Lower lobe of right lung (tissue), 2 donors: ENCODE measurements around the gene CLIP1. TPM values are rescaled to one million over a fixed set of nuclear protein-coding genes. Genes with fewer than 3 reads are reported as not detected.

ENCODE experiments used
- ATAC-seq, 2 donors: fragments of 200-7000 bp; cut with Tn5 transposase; one replicate each; pipeline ENCODE4 v1.9.1; 2020 to 2022; ENCODE audit warnings: mild to moderate bottlenecking in 2 of 2, moderate library complexity in 2 of 2
- DNase-seq: peaks from one replicate; pipeline ENCODE4 v3.0.0-alpha.2; 2020
- H3K27ac ChIP-seq: fragments of 200-600 bp; one replicate; pipeline ENCODE4 v1.8.0; 2022
- H3K27me3 ChIP-seq: fragments of 200-600 bp; one replicate; pipeline ENCODE4 v1.8.0; 2022; ENCODE audit warnings: low read depth
- H3K36me3 ChIP-seq: fragments of 200-600 bp; one replicate; pipeline ENCODE4 v1.8.0; 2022; ENCODE audit warnings: mild to moderate bottlenecking
- H3K4me1 ChIP-seq: fragments of 200-600 bp; one replicate; pipeline ENCODE4 v1.8.0; 2022
- H3K4me3 ChIP-seq: fragments of 200-600 bp; one replicate; pipeline ENCODE4 v1.8.0; 2022; ENCODE audit warnings: mild to moderate bottlenecking
- H3K9me3 ChIP-seq: fragments of 200-600 bp; one replicate; pipeline ENCODE4 v1.8.0; 2022
- intact Hi-C: fragments of 100-400 bp; cut with DNase I; formaldehyde crosslinking; loops from one replicate; pipeline ENCODE4 v1.11.0; 2022
- total RNA-seq: library from RNA; stranded (reverse); fragmentation: NEBNext Ultra II Directional; extraction: Animal tissue kit (Norgen Biotek cat#: 25700); gene quantifications from one replicate; pipeline ENCODE4 v1.2.1, GENCODE V29; 2021
- TF ChIP-seq, protein P1 (sequence below): fragments of 200-600 bp; IDR thresholded peaks from one replicate; pipeline ENCODE4 v1.8.0; 2022; ENCODE audit warnings: antibody characterized with exemption, mild to moderate bottlenecking
- donor health status: DM: no; HTN: yes; CAD: no; lungs with severe emphysema.

Gene CLIP1
- total RNA-seq, 1 donor from 2014 or later = 78.2 TPM

DNA sequence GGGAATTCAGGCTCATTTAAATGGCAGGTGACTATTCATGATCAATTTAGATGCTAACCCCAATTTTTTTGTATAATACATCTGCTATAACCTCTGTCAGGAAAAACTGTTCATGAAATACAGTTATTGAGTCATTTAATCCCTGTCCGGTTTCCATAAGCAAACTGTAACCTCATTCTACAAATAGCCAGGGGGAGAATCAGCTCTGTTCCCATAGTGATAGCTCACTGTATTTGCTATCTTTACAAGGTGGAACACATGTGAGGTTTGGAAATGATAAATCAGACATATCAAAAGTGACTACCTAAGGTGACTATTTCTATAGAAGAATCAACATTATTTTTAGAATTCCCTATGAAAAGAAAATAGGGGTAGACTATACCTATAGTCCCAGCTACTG lies 117.5 kb downstream of the CLIP1 start:
- ATAC-seq = no peak

GRCh38 chr12:122303068-122303467 lies 119.4 kb downstream of the CLIP1 start:
- intact Hi-C loops = no loop called here
- no peak overlapping the region for H3K4me3 ChIP-seq
- H3K36me3 ChIP-seq = peaks cover 93% of the 10 kb centered on the region
- ATAC-seq (no peak), DNase-seq (no peak)
- no peaks in the 10 kb centered on the region for H3K27me3 ChIP-seq
- no peak overlapping the region for H3K27ac ChIP-seq
- no peaks in the 10 kb centered on the region for H3K4me1 ChIP-seq
- TF ChIP-seq, protein P1, sequence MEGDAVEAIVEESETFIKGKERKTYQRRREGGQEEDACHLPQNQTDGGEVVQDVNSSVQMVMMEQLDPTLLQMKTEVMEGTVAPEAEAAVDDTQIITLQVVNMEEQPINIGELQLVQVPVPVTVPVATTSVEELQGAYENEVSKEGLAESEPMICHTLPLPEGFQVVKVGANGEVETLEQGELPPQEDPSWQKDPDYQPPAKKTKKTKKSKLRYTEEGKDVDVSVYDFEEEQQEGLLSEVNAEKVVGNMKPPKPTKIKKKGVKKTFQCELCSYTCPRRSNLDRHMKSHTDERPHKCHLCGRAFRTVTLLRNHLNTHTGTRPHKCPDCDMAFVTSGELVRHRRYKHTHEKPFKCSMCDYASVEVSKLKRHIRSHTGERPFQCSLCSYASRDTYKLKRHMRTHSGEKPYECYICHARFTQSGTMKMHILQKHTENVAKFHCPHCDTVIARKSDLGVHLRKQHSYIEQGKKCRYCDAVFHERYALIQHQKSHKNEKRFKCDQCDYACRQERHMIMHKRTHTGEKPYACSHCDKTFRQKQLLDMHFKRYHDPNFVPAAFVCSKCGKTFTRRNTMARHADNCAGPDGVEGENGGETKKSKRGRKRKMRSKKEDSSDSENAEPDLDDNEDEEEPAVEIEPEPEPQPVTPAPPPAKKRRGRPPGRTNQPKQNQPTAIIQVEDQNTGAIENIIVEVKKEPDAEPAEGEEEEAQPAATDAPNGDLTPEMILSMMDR = no peak
- no peaks in the 10 kb centered on the region for H3K9me3 ChIP-seq

More for the DNA sequence above, 117.5 kb downstream of the CLIP1 start:
- no peaks in the 10 kb centered on the region for H3K9me3 ChIP-seq
- no peak overlapping the region for H3K4me3 ChIP-seq
- DNase-seq = no peak
- peaks cover 94% of the 10 kb centered on the region for H3K36me3 ChIP-seq
- no peaks in the 10 kb centered on the region for H3K4me1 ChIP-seq
- TF ChIP-seq, protein P1 = no peak
- no peak overlapping the region for H3K27ac ChIP-seq
- intact Hi-C loops = no loop called here
- no peaks in the 10 kb centered on the region for H3K27me3 ChIP-seq

- TF ChIP-seq, protein P1 = no peak
- no peaks in the 10 kb centered on the region for H3K4me1 ChIP-seq
- ATAC-seq = no peak
- DNase-seq = no peak
- no peak overlapping the region for H3K27ac ChIP-seq
- no peak overlapping the region for H3K4me3 ChIP-seq
- intact Hi-C loops = no loop called here
- H3K36me3 ChIP-seq = peaks cover 89% of the 10 kb centered on the region
- H3K27me3 ChIP-seq = no peaks in the 10 kb centered on the region
- H3K9me3 ChIP-seq = no peaks in the 10 kb centered on the region
These were observed 124.3 kb downstream of the CLIP1 start for GRCh38 chr12:122298071-122298748.

GRCh38 chr12:122297494-122297893 lies 125.0 kb downstream of the CLIP1 start:
- peaks cover 89% of the 10 kb centered on the region for H3K36me3 ChIP-seq
- H3K27ac ChIP-seq = no peak overlapping the region
- ATAC-seq = no peak
- H3K9me3 ChIP-seq = no peaks in the 10 kb centered on the region
- H3K4me3 ChIP-seq = no peak overlapping the region
- intact Hi-C loops = no loop called here
- TF ChIP-seq, protein P1 = no peak
- no peaks in the 10 kb centered on the region for H3K4me1 ChIP-seq
- no peak for DNase-seq
- H3K27me3 ChIP-seq = no peaks in the 10 kb centered on the region

DNA sequence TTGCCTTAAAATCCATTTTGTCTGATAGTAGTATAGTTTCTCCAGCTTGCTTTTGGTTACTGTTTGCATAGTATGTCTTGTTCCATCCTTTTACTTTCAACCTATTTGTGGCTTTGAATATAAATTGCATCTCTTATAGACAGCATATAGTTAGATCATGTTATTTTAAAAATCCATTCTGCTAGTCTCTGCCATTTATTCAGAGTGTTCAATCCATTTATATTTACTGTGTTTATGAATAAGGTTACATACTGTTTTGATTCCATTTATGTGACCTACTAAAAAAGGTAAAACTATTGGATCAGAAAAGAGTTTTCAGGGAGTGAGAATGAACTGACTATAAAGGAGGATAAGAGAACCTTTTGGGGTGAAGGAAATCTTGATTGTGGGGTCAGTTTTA lies 126.6 kb downstream of the CLIP1 start:
- H3K4me3 ChIP-seq = no peak overlapping the region
- no peaks in the 10 kb centered on the region for H3K4me1 ChIP-seq
- no peak overlapping the region for H3K27ac ChIP-seq
- no peak for DNase-seq
- intact Hi-C loops = no loop called here
- H3K9me3 ChIP-seq = no peaks in the 10 kb centered on the region
- ATAC-seq = no peak
- H3K27me3 ChIP-seq = no peaks in the 10 kb centered on the region
- TF ChIP-seq, protein P1 = no peak
- peaks cover 88% of the 10 kb centered on the region for H3K36me3 ChIP-seq
